WERI-Rb-1 (cell line): ENCODE measurements around the gene IER5L.

Experiments used
- DNase-seq: peaks from one replicate; pipeline ENCODE4 v3.0.0-alpha.2; 2020
- H3K27ac ChIP-seq: fragments of 250-450 bp; sonication (Bioruptor Pico); 2 replicates; pipeline ENCODE4 v1.5.1; 2020; ENCODE audit warnings: mild to moderate bottlenecking, moderate library complexity
- H3K27me3 ChIP-seq: fragments of 250-450 bp; sonication (Bioruptor Pico); 2 replicates; pipeline ENCODE4 v1.5.1; 2021; ENCODE audit warnings: mild to moderate bottlenecking, low read depth, moderate library complexity; ENCODE audit not compliant: insufficient read depth, severe bottlenecking
- H3K36me3 ChIP-seq: fragments of 250-450 bp; sonication (Bioruptor Pico); 2 replicates; pipeline ENCODE4 v1.5.1; 2020; ENCODE audit warnings: mild to moderate bottlenecking, moderate library complexity
- H3K4me3 ChIP-seq: 2 replicates; pipeline ENCODE4 v1.5.1; 2011; ENCODE audit warnings: low read depth, mild to moderate bottlenecking, control low read depth, low read length
- H3K9me3 ChIP-seq: fragments of 250-450 bp; sonication (Bioruptor Pico); 2 replicates; pipeline ENCODE4 v1.5.1; 2021; ENCODE audit warnings: mild to moderate bottlenecking, moderate library complexity; ENCODE audit not compliant: severe bottlenecking
- CTCF ChIP-seq: IDR thresholded peaks from 2 replicates; pipeline ENCODE4 v1.5.1; 2011; ENCODE audit warnings: low read depth, mild to moderate bottlenecking, control low read depth, inconsistent platforms, low read length

The IER5L gene

GRCh38 chr9:129184219-129184524, 6.1 kb upstream of the IER5L start:
- H3K27ac ChIP-seq = peak overlapping the region; percentile 1
- H3K9me3 ChIP-seq = no peaks in the 10 kb centered on the region
- H3K4me3 ChIP-seq = no peak overlapping the region
- no peak for TF ChIP-seq CTCF
- H3K27me3 ChIP-seq = no peaks in the 10 kb centered on the region
- no peak for DNase-seq
- no peaks in the 10 kb centered on the region for H3K36me3 ChIP-seq

GRCh38 chr9:129183495-129184218, 5.6 kb upstream of the IER5L start:
- DNase-seq = peak; percentile 67
- TF ChIP-seq CTCF = no peak
- Histone ChIP-seq H3K27me3 (no peaks in the 10 kb centered on the region), H3K27ac (peak overlapping the region; percentile 1), H3K4me3 (no peak overlapping the region), H3K36me3 (no peaks in the 10 kb centered on the region), H3K9me3 (no peaks in the 10 kb centered on the region)

GRCh38 chr9:129182625-129183494, 4.8 kb upstream of the IER5L start:
- Histone ChIP-seq H3K27ac (no peak overlapping the region; the same call in 1 of the 2 replicates), H3K9me3 (no peaks in the 10 kb centered on the region), H3K4me3 (no peak overlapping the region), H3K36me3 (no peaks in the 10 kb centered on the region), H3K27me3 (no peaks in the 10 kb centered on the region)
- TF ChIP-seq CTCF = peak; percentile 83
- peak; percentile 76 for DNase-seq

- H3K9me3 ChIP-seq = no peaks in the 10 kb centered on the region
- H3K4me3 ChIP-seq = no peak overlapping the region
- no peak for TF ChIP-seq CTCF
- H3K27ac ChIP-seq = no peak overlapping the region
- no peaks in the 10 kb centered on the region for H3K36me3 ChIP-seq
- no peak for DNase-seq
- no peaks in the 10 kb centered on the region for H3K27me3 ChIP-seq
These were observed 4.1 kb upstream of the IER5L start for GRCh38 chr9:129182122-129182521.

GRCh38 chr9:129181246-129181645, 3.2 kb upstream of the IER5L start:
- no peak for TF ChIP-seq CTCF
- Histone ChIP-seq H3K36me3 (no peaks in the 10 kb centered on the region), H3K27me3 (no peaks in the 10 kb centered on the region), H3K27ac (no peak overlapping the region), H3K9me3 (no peaks in the 10 kb centered on the region), H3K4me3 (no peak overlapping the region)
- no peak for DNase-seq
